GM19438 (cell line): ENCODE results near the gene TNFSF13B.
"Not testable (repeated sequence)": the region's sequence is repeated elsewhere in the genome, so short reads cannot be mapped to it uniquely, and the experiment has no call there.

Experiments used
- ATAC-seq: cut with Tn5 transposase; IDR thresholded peaks from one replicate; pipeline ENCODE4 v1.9.1; 2021; ENCODE audit warnings: low read depth; ENCODE audit not compliant: unreplicated experiment

Gene TNFSF13B

GRCh38 chr13:108269601-108270328 lies at the start of gene TNFSF13B:
Gene TNFSF13B (plus strand): TSS chr13:108269718. CDS start chr13:108269896, 178 bp downstream.
- ATAC-seq = peak; percentile 67

DNA sequence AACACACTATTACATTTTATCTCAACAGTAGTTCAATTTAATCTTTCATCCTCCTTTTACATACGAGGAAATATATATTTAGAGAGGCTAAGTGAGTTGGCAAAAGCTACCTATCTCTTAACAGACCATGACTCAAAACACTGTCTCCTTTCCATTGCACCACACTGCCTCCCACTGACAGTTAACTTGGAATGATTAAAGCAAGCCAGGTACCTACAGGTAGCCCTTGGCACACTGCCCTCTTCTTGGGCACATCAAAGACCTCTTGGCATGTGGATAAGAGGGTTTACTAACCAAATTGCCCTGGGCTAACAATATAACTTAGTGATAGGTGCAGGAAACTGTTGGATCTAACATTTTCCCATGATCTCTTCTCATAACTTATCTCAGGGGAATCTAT lies 49.5 kb upstream of the TNFSF13B start:
- ATAC-seq = no peak

DNA sequence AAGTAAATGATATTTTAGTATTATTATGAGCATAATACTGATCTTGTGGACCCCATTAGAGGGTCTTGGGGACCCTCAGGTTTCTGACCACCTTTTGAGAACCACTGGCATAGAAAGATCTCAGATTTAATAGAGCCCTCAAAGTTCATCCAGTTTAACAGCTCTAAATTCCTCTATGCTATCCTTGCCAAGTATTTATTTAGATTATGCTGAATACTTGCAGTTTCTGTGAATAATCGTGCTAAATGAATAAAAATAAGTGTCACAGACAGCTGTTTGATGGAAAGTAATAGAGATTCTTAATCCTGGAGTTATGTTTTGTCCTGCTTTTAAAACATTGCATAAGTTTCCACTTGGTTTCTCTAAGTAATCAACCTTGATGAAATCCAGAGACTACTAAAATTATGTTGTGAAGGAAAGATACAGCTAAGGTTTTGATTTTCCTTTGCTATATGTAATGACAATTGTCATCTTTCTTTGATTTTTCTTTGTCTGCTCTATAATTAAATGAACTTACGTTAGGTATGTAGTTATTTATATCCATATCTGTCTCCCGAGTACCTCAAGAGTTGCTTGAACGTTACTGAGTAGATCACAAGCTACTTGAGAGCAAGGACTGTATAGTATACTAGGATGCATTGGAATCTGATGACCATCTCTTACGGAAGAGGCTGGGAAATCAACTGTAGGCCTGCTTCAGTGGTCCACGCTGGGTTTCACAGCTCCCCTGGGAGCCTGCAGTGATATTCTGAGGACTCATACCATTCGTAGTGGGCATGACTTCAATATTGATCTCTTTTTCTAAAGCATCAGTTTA lies 45.6 kb upstream of the TNFSF13B start:
- no peak for ATAC-seq

- peak; percentile 56 for ATAC-seq
Measured at GRCh38 chr13:108225440-108225839, 44.1 kb upstream of the TNFSF13B start.

GRCh38 chr13:108226184-108226583 lies 43.3 kb upstream of the TNFSF13B start:
- ATAC-seq = no peak

- no peak for ATAC-seq
Measured at GRCh38 chr13:108227651-108228272, 41.8 kb upstream of the TNFSF13B start.

DNA sequence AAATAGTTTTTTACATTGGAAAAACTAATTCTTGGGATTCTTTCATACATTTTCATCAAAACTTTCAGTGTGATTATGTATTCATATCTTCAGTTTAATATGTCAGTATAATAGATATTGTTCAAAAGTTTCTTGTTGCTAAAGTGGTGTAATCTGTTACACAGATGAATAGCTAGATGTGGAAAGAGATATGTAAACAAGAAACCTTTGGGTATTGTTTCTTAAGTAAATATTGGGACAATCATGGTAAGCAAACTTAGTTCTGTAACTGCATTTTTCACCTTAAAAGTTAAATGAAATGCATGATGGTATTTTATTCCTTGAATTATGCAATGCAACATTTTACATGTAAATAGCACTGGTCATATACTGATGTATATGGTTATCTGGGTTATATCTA lies 39.1 kb upstream of the TNFSF13B start:
- ATAC-seq = no peak

DNA sequence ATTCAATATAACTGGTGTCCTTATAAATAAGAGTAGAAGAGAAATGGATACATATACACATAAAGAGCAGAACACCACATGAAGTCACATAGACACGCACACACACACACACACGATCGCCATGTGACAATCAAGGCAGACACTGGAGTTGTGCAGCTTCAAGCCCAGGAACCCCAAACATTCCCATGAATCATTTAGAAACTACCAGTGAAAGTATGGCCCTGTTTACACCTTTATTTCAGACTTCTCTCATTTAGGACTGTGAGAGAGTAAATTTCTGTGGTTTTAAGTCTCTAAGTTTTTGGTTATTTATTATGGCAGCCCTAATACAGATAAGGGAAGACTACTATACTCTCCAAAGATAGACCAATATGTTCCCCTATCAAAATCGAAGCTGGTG lies 20.4 kb upstream of the TNFSF13B start:
- ATAC-seq = no peak

GRCh38 chr13:108257248-108257647 lies 12.3 kb upstream of the TNFSF13B start:
- ATAC-seq = no peak

DNA sequence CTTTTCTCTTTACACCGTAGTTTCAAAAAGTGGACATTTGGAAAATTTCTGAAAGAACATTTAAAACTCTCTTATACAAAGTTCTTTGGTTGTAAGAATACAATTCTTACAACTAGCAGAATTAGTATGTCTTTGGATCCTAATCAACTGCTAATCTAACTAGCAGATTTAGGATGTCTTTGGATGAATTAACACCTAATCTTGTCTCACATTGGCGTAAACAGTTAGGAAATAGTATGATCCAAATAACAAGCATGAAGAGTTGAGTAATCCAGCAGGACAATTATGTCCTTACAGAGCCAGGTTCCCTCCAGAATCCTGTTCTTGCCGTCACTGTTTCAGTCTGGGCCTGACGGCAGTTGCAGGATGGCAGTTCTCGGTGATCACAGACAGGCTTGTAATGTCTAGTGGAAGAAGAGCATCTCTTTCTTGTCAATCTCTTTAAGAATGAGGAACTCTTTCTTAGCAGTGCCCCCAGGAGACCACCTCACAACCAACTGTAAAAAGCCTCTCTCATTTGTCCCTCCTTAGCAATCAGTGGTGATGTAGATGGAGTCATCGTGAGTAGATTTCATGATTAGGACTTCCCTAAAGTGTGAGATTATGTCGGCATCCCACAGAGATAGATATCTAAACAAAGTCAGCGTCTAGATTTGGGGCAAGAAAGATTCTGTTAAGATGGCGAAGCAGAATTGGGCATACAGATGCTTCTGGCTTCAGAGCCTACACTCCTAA lies 5.7 kb upstream of the TNFSF13B start:
- ATAC-seq = no peak

DNA sequence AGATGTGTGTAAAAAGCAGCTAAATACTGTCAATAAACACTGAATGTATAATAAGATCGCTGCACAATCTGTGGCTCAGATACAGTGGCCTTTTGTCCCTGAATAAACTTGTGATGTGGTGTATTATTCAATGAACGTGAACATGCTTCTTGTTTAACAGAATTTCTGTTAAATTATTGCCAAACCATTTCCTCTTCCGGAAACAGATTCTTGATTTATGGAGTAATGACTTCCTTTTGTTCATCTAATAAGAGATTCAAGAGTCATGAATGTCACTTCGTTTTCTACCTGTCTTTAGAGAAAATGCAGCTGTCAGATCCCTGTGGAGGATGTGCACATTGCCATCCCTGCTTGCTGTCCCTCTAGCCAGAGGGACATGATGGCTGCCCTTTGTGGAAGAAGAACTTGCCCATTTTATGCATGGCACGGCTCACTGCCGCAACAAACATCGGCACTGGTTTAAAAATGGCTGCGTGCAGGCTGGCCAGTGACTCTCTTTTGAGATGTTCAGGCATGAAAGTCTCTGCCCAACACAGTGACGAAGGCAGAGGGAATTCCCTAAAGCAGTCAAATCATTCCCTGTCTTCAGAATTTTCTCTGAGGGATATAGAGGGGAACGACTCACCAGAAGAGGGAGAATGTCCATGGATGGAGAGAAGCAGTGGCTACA lies 3.1 kb upstream of the TNFSF13B start:
- ATAC-seq = no peak

GRCh38 chr13:108267347-108267746 lies 2.2 kb upstream of the TNFSF13B start:
- no peak for ATAC-seq

- ATAC-seq = not testable (repeated sequence)
Measured at GRCh38 chr13:108267855-108268254, 1.7 kb upstream of the TNFSF13B start.

DNA sequence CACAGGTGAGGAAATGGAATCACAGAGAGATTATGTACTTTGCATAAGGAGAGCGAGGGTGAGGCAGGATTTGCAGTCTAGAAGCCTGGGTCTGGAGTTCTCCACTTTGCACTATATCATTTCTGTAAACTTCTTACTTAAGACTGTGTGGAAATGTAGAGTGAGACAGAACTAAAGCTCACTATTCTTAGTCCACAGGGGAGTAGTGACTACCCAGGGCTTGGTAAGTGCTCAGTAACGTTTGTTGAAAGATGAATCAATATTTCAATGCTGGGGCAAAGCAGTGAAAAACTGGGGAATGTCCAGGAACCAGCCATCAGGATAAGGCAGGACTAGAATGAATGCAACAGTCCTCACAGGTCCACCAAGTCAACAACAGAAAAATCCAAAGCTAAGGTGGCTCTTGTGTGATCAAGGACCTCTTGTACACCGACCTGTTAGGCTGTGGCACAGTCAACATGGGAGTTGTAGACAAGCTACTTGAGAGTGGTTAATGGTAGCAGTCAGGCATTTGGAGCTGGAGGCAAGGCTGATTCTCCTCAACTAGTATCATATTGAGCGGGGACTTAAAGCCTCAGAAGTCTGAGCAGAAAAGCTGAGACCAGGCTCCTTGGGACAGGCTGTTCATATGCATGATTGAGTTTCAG lies 929 bp upstream of the TNFSF13B start:
- ATAC-seq = no peak

GRCh38 chr13:108270442-108270841 lies 924 bp downstream of the TNFSF13B start:
- ATAC-seq = peak; percentile 4

GRCh38 chr13:108272333-108272732 lies 2.8 kb downstream of the TNFSF13B start:
- ATAC-seq = no peak

GRCh38 chr13:108273429-108274118 lies 4.1 kb downstream of the TNFSF13B start:
- ATAC-seq = no peak

- no peak for ATAC-seq
Measured at GRCh38 chr13:108274718-108275117, 5.2 kb downstream of the TNFSF13B start.

DNA sequence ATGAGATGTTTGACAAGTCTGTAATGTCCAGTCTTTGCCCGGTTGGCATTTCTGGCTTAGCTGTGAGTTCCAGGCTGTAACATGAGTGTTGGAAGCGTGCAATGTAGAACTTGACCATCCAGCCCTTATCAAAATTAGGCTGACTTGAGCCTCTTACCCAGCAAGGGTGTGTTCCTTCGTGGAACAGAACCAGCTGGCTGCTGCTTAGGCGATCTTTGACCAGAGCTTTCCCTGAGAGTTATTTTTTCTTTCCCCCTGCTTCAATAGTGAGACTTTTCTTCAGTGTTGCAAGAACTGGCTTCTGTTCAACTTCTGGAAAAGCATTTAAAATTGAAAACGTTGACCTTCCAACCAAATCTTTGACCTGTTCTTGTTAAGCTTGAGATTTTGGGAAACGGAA lies 6.5 kb downstream of the TNFSF13B start:
- no peak for ATAC-seq
